Liver (tissue), 3 donors: ENCODE results near the gene ZCCHC14.

ENCODE experiments used
- JUND ChIP-seq, 2 donors: IDR thresholded peaks; 2 replicates each; pipeline ENCODE4 v1.6.1; 2016; ENCODE audit warnings: antibody characterized with exemption in 2 of 2
- TF ChIP-seq, protein P1 (sequence below): fragments of 150-350 bp; IDR thresholded peaks from 2 replicates; pipeline ENCODE4 v1.5.1; 2017; ENCODE audit warnings: improper control_type of control experiment, low read depth, low read length; ENCODE audit not compliant: missing input control
- TF ChIP-seq, protein P2 (sequence below): IDR thresholded peaks from 2 replicates; pipeline ENCODE4 v1.6.1; 2016; ENCODE audit warnings: antibody characterized with exemption, mild to moderate bottlenecking
- donor health status: healthy.
- donor health status: healthy.

DNA sequence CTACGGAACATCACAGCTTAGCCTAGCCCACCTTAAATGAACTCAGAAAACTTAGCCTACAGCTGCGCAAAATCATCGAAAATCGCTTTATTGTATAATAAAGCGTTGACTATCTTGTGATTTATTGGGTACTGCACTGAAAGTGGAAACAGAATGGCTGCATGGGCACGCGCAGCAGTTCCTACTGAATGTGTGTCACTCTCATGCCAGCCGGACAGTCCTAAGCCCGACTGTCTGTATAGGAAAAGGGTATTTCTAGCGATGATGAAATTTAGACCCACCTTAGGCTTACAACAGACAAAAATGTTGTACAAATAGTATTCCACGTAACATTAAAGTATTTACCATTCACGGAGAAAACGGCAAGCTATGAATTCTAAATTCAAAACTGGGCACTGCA lies 118.5 kb downstream of the ZCCHC14 start:
- TF ChIP-seq, protein P1, sequence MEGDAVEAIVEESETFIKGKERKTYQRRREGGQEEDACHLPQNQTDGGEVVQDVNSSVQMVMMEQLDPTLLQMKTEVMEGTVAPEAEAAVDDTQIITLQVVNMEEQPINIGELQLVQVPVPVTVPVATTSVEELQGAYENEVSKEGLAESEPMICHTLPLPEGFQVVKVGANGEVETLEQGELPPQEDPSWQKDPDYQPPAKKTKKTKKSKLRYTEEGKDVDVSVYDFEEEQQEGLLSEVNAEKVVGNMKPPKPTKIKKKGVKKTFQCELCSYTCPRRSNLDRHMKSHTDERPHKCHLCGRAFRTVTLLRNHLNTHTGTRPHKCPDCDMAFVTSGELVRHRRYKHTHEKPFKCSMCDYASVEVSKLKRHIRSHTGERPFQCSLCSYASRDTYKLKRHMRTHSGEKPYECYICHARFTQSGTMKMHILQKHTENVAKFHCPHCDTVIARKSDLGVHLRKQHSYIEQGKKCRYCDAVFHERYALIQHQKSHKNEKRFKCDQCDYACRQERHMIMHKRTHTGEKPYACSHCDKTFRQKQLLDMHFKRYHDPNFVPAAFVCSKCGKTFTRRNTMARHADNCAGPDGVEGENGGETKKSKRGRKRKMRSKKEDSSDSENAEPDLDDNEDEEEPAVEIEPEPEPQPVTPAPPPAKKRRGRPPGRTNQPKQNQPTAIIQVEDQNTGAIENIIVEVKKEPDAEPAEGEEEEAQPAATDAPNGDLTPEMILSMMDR: no peak
- TF ChIP-seq, protein P2, sequence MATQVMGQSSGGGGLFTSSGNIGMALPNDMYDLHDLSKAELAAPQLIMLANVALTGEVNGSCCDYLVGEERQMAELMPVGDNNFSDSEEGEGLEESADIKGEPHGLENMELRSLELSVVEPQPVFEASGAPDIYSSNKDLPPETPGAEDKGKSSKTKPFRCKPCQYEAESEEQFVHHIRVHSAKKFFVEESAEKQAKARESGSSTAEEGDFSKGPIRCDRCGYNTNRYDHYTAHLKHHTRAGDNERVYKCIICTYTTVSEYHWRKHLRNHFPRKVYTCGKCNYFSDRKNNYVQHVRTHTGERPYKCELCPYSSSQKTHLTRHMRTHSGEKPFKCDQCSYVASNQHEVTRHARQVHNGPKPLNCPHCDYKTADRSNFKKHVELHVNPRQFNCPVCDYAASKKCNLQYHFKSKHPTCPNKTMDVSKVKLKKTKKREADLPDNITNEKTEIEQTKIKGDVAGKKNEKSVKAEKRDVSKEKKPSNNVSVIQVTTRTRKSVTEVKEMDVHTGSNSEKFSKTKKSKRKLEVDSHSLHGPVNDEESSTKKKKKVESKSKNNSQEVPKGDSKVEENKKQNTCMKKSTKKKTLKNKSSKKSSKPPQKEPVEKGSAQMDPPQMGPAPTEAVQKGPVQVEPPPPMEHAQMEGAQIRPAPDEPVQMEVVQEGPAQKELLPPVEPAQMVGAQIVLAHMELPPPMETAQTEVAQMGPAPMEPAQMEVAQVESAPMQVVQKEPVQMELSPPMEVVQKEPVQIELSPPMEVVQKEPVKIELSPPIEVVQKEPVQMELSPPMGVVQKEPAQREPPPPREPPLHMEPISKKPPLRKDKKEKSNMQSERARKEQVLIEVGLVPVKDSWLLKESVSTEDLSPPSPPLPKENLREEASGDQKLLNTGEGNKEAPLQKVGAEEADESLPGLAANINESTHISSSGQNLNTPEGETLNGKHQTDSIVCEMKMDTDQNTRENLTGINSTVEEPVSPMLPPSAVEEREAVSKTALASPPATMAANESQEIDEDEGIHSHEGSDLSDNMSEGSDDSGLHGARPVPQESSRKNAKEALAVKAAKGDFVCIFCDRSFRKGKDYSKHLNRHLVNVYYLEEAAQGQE: no peak
- TF ChIP-seq JUND (IDR thresholded peaks at IDR 0.05): no peak
